Trophoblast cell (in vitro differentiated cells and primary cell): ENCODE results near the gene FGF18.
"Not testable (repeated sequence)": the region's sequence is repeated elsewhere in the genome, so short reads cannot be mapped to it uniquely, and the experiment has no call there.

Experiments used
- DNase-seq, 2 donors: peaks; one replicate each; pipeline ENCODE4 v3.0.0-alpha.2; 2016
- H2AFZ ChIP-seq: 2 replicates; pipeline ENCODE4 v1.6.1; 2013; ENCODE audit warnings: low read length, moderate library complexity, mild to moderate bottlenecking; ENCODE audit not compliant: insufficient read depth, poor library complexity
- H2AK5ac ChIP-seq: 2 replicates; pipeline ENCODE4 v1.6.1; 2013; ENCODE audit warnings: mild to moderate bottlenecking, low read length
- H2BK120ac ChIP-seq: 2 replicates; pipeline ENCODE4 v1.6.1; 2013; ENCODE audit warnings: low read length, mild to moderate bottlenecking, moderate library complexity; ENCODE audit not compliant: insufficient read depth, poor library complexity
- H2BK12ac ChIP-seq: 2 replicates; pipeline ENCODE4 v1.6.1; 2013; ENCODE audit warnings: mild to moderate bottlenecking, low read length, moderate library complexity
- H2BK5ac ChIP-seq: 2 replicates; pipeline ENCODE4 v1.6.1; 2013; ENCODE audit warnings: low read length, low read depth, moderate library complexity, mild to moderate bottlenecking; ENCODE audit not compliant: poor library complexity
- H3K14ac ChIP-seq: 2 replicates; pipeline ENCODE4 v1.6.1; 2013; ENCODE audit warnings: mild to moderate bottlenecking, low read length
- H3K18ac ChIP-seq: 2 replicates; pipeline ENCODE4 v1.6.1; 2013; ENCODE audit warnings: mild to moderate bottlenecking, low read length
- H3K23ac ChIP-seq: 2 replicates; pipeline ENCODE4 v1.6.1; 2013; ENCODE audit warnings: low read length
- H3K27ac ChIP-seq: 2 replicates; pipeline ENCODE4 v1.5.1; 2013; ENCODE audit warnings: low read depth, mild to moderate bottlenecking, inconsistent platforms, low read length, moderate library complexity
- H3K27me3 ChIP-seq: 2 replicates; pipeline ENCODE4 v1.6.1; 2013; ENCODE audit warnings: inconsistent platforms, mild to moderate bottlenecking, low read length, moderate library complexity; ENCODE audit not compliant: insufficient read depth
- H3K36me3 ChIP-seq, 2 experiments: 1 replicate in 1 of 2; 2 replicates in 1 of 2; pipeline ENCODE4 v1.6.1; 2013; ENCODE audit warnings: low read length in 2 of 2, mild to moderate bottlenecking in 2 of 2, moderate library complexity in 1 of 2; ENCODE audit not compliant: insufficient read depth in 2 of 2, control insufficient read depth in 1 of 2
- H3K4ac ChIP-seq: 2 replicates; pipeline ENCODE4 v1.6.1; 2013; ENCODE audit warnings: low read depth, mild to moderate bottlenecking, low read length, moderate library complexity
- H3K4me1 ChIP-seq, 2 experiments: 1 replicate in 1 of 2; 2 replicates in 1 of 2; pipeline ENCODE4 v1.6.1; 2013; ENCODE audit warnings: low read length in 2 of 2, mild to moderate bottlenecking in 2 of 2, moderate library complexity in 1 of 2; ENCODE audit not compliant: insufficient read depth in 2 of 2, control insufficient read depth in 1 of 2
- H3K4me2 ChIP-seq: 2 replicates; pipeline ENCODE4 v1.6.1; 2013; ENCODE audit warnings: inconsistent platforms, mild to moderate bottlenecking, low read length, moderate library complexity
- H3K4me3 ChIP-seq: 2 replicates; pipeline ENCODE4 v1.5.1; 2013; ENCODE audit warnings: mild to moderate bottlenecking, low read depth, low read length, inconsistent platforms
- H3K79me1 ChIP-seq: one replicate; pipeline ENCODE4 v1.6.1; 2013; ENCODE audit warnings: low read length
- H3K79me2 ChIP-seq: 2 replicates; pipeline ENCODE4 v1.6.1; 2013; ENCODE audit warnings: low read length, mild to moderate bottlenecking; ENCODE audit not compliant: control insufficient read depth, insufficient read depth, poor library complexity
- H3K9ac ChIP-seq: 2 replicates; pipeline ENCODE4 v1.6.1; 2013; ENCODE audit warnings: mild to moderate bottlenecking, low read length
- H3K9me3 ChIP-seq: 2 replicates; pipeline ENCODE4 v1.6.1; 2013; ENCODE audit warnings: low read depth, mild to moderate bottlenecking, control low read depth, inconsistent platforms, low read length; ENCODE audit not compliant: insufficient read depth
- H4K12ac ChIP-seq: 2 replicates; pipeline ENCODE4 v1.6.1; 2013; ENCODE audit warnings: low read depth, mild to moderate bottlenecking, low read length, moderate library complexity
- H4K8ac ChIP-seq: 2 replicates; pipeline ENCODE4 v1.6.1; 2013; ENCODE audit warnings: low read depth, mild to moderate bottlenecking, low read length, moderate library complexity
- H4K91ac ChIP-seq: one replicate; pipeline ENCODE4 v1.6.1; 2013; ENCODE audit warnings: low read depth, mild to moderate bottlenecking, low read length, moderate library complexity
- WGBS: extraction: QIAGEN DNeasy Blood & Tissue Kit; methylation state at CpG from one replicate; pipeline ENCODE4 v1.1.7; 2013; ENCODE audit warnings: missing lambda C conversion rate; ENCODE audit not compliant: insufficient read length, insufficient coverage; ENCODE audit errors: extremely low coverage; 5-methylcytosine and 5-hydroxymethylcytosine counted together

The FGF18 gene

DNA sequence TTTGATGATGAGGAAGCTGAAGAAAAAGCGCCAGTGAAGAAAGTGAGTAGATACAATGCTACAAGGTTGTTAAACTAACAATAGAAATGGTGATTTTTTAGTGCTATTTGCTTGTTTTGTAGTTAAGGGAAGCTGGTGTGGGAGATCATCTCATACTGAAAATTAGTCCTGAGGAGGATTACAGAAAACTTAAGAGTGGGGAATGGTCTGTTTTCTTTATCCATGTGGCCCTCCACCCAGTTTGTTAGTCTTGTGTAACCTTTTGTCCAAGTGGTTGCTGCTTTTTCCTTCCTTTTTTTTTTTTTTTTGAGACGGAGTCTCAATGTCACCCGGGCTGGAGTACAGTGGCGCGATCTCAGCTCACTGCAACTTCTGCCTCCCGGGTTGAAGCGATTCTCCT is 19.3 kb upstream of the FGF18 start:
- no peaks in the 10 kb centered on the region for H3K79me1 ChIP-seq
- no peak overlapping the region for H3K4me2 ChIP-seq
- no peak overlapping the region for H3K14ac ChIP-seq
- DNase-seq, result no peak
- H3K27me3 ChIP-seq, result no peaks in the 10 kb centered on the region
- no peak overlapping the region for H3K27ac ChIP-seq
- H3K4me3 ChIP-seq, result no peak overlapping the region
- H2BK5ac ChIP-seq, result no peak overlapping the region
- H3K18ac ChIP-seq, result no peak overlapping the region
- no peak overlapping the region for H4K91ac ChIP-seq
- H2AFZ ChIP-seq, result no peak overlapping the region
- H3K4me1 ChIP-seq, result no peaks in the 10 kb centered on the region
- no peak overlapping the region for H2AK5ac ChIP-seq
- H3K23ac ChIP-seq, result no peak overlapping the region
- no peak overlapping the region for H3K9ac ChIP-seq
- H2BK12ac ChIP-seq, result no peak overlapping the region
- H3K79me2 ChIP-seq, result peaks cover 13% of the 10 kb centered on the region
- H3K4ac ChIP-seq, result peak overlapping the region; percentile 79
- no peak overlapping the region for H4K12ac ChIP-seq
- no peak overlapping the region for H2BK120ac ChIP-seq
- no CpG with 5 or more reads among the region's 7 CpGs for WGBS
- no peak overlapping the region for H4K8ac ChIP-seq
- H3K9me3 ChIP-seq, result peaks cover 2% of the 10 kb centered on the region
- peaks cover 40 to 55% of the 10 kb centered on the region in 2 experiments for H3K36me3 ChIP-seq

DNA sequence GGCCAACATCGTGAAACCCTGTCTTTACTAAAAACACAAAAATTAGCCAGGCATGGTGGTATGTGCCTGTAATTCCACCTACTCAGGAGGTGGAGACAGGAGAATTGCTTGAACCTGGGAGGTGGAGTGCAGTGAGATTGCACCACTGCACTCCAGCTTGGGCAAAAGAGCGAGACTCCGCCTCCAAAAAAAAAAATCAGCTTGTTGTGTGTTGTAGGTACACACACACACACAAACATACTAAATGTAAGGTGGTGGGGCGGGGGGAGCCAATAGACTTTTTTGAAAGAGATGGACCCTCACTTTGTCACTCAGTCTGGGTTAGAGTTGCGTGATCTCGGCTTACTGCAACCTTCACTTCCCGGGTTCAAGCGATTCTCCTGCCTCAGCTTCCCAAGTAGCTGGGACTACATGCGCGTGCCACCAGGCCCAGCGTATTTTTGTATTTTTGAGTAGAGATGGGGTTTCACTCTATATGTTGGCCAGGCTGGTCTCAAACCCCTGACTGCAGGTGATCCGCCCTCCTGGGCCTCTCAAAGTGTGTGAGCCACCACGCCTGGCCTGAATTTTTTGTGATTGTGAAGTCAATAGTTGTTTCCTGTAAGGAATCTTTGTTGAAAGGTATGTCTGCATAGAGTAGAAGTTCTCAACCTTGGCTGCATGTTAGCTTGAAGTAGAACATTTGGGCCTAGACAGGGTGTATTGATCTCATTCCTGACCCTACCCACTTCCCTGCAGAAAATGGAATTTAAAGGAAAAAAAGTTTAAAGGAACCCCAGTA is 18.1 kb upstream of the FGF18 start:
- no peak for DNase-seq
- no peak overlapping the region for H3K23ac ChIP-seq
- WGBS, result no CpG with 5 or more reads among the region's 13 CpGs
- H3K79me1 ChIP-seq, result no peaks in the 10 kb centered on the region
- no peak overlapping the region for H4K91ac ChIP-seq
- no peak overlapping the region for H2AK5ac ChIP-seq
- peak overlapping the region; percentile 6 for H3K4ac ChIP-seq
- no peak overlapping the region for H3K4me2 ChIP-seq
- H3K9ac ChIP-seq, result no peak overlapping the region
- H3K79me2 ChIP-seq, result peaks cover 11% of the 10 kb centered on the region
- no peak overlapping the region for H2BK5ac ChIP-seq
- peaks cover 34 to 53% of the 10 kb centered on the region in 2 experiments for H3K36me3 ChIP-seq
- H2BK12ac ChIP-seq, result no peak overlapping the region
- H3K14ac ChIP-seq, result no peak overlapping the region
- no peak overlapping the region for H3K18ac ChIP-seq
- H2AFZ ChIP-seq, result no peak overlapping the region
- H3K4me1 ChIP-seq, result no peaks in the 10 kb centered on the region
- peaks cover 2% of the 10 kb centered on the region for H3K9me3 ChIP-seq
- H4K12ac ChIP-seq, result no peak overlapping the region
- no peak overlapping the region for H3K27ac ChIP-seq
- H3K27me3 ChIP-seq, result no peaks in the 10 kb centered on the region
- H2BK120ac ChIP-seq, result no peak overlapping the region
- no peak overlapping the region for H4K8ac ChIP-seq
- no peak overlapping the region for H3K4me3 ChIP-seq

- not testable (repeated sequence) for H3K79me1 ChIP-seq, H3K9me3 ChIP-seq, DNase-seq, H2BK120ac ChIP-seq, H4K91ac ChIP-seq, H3K4me3 ChIP-seq, H2AFZ ChIP-seq, H3K79me2 ChIP-seq, H2BK5ac ChIP-seq, H4K8ac ChIP-seq, H3K4me1 ChIP-seq, H2BK12ac ChIP-seq, H3K14ac ChIP-seq, H2AK5ac ChIP-seq, H3K9ac ChIP-seq, H3K4ac ChIP-seq, H3K23ac ChIP-seq, H3K4me2 ChIP-seq, H3K18ac ChIP-seq, H3K27me3 ChIP-seq, H3K27ac ChIP-seq, H4K12ac ChIP-seq
- H3K36me3 ChIP-seq, result peaks cover 28 to 43% of the 10 kb centered on the region in 2 experiments
Observed at GRCh38 chr5:171402751-171403150, 16.7 kb upstream of the FGF18 start.

DNA sequence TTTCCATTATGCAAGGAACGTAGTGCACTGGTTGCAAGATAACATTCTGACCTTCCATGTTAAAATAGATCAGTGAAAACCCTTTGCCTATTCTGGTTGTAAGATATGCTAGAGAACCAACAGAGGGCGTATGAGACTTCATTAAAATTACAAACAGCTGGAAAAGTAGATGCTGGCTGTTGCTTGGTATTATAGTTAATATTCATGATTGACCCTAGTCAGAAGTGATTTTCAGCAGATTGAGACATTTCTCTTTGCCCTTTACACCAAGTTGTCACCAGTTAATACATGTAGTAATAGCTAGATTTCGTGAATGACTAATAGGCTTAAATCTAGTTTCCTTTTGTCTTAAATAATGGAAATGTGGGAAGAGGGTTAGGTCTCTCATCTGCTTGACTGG is 13.8 kb upstream of the FGF18 start:
- WGBS, result no CpG with 5 or more reads among the region's 3 CpGs
- no peak overlapping the region for H3K14ac ChIP-seq

More for the DNA sequence above, 13.8 kb upstream of the FGF18 start:
- Histone ChIP-seq H3K4me2 (no peak overlapping the region), H3K36me3 (peaks cover 22 to 30% of the 10 kb centered on the region in 2 experiments), H3K4me3 (no peak overlapping the region), H4K12ac (no peak overlapping the region), H2AFZ (no peak overlapping the region), H3K4ac (no peak overlapping the region), H4K8ac (no peak overlapping the region), H4K91ac (no peak overlapping the region), H3K23ac (no peak overlapping the region), H3K79me2 (no peaks in the 10 kb centered on the region), H3K18ac (no peak overlapping the region), H2BK120ac (no peak overlapping the region), H3K27me3 (no peaks in the 10 kb centered on the region), H3K9me3 (peaks cover 2% of the 10 kb centered on the region), H2BK12ac (no peak overlapping the region), H3K4me1 (no peaks in the 10 kb centered on the region), H3K27ac (no peak overlapping the region), H2AK5ac (no peak overlapping the region), H3K79me1 (no peaks in the 10 kb centered on the region), H2BK5ac (no peak overlapping the region), H3K9ac (no peak overlapping the region)
- DNase-seq, result peak in 1 of 2 donors; percentile 46
